Endodermal cell (in vitro differentiated cells): Measurements from ENCODE around the gene AMOTL2. TPM values are rescaled to one million over a fixed set of nuclear protein-coding genes. Genes with fewer than 3 reads are reported as not detected.

Source experiments
- DNase-seq: peaks from one replicate; pipeline ENCODE4 v3.0.0-alpha.2; 2017
- H3K27ac ChIP-seq: 2 replicates; pipeline ENCODE4 v1.5.1; 2013; ENCODE audit warnings: mild to moderate bottlenecking, low read depth, low read length, moderate library complexity
- H3K27me3 ChIP-seq: 2 replicates; pipeline ENCODE4 v1.6.1; 2013; ENCODE audit warnings: mild to moderate bottlenecking, low read length, moderate library complexity; ENCODE audit not compliant: insufficient read depth, control insufficient read depth, poor library complexity, severe bottlenecking
- H3K36me3 ChIP-seq: 2 replicates; pipeline ENCODE4 v1.7.0; 2013; ENCODE audit warnings: mild to moderate bottlenecking, low read length, moderate library complexity; ENCODE audit not compliant: control insufficient read depth, insufficient read depth
- H3K4me1 ChIP-seq: one replicate; pipeline ENCODE4 v1.7.0; 2013; ENCODE audit warnings: low read length; ENCODE audit not compliant: control insufficient read depth, insufficient read depth
- H3K4me3 ChIP-seq: 2 replicates; pipeline ENCODE4 v1.5.1; 2013; ENCODE audit warnings: mild to moderate bottlenecking, low read length, moderate library complexity
- H3K9ac ChIP-seq: 2 replicates; pipeline ENCODE4 v1.6.1; 2013; ENCODE audit warnings: mild to moderate bottlenecking, low read length, moderate library complexity; ENCODE audit not compliant: poor library complexity, severe bottlenecking; ENCODE audit errors: extremely low read depth
- H3K9me3 ChIP-seq: 2 replicates; pipeline ENCODE4 v1.6.1; 2013; ENCODE audit warnings: mild to moderate bottlenecking, low read length, moderate library complexity; ENCODE audit not compliant: control insufficient read depth
- H3K27ac Mint-ChIP-seq: 2 replicates; pipeline ENCODE4 v1.8.0; 2020; ENCODE audit warnings: mixed read lengths
- H3K27me3 Mint-ChIP-seq: 2 replicates; pipeline ENCODE4 v1.8.0; 2021; ENCODE audit warnings: mild to moderate bottlenecking, mixed read lengths; ENCODE audit not compliant: insufficient read depth
- H3K36me3 Mint-ChIP-seq: 2 replicates; pipeline ENCODE4 v1.8.0; 2020; ENCODE audit warnings: low read depth, mixed read lengths
- H3K4me1 Mint-ChIP-seq: 2 replicates; pipeline ENCODE4 v1.8.0; 2020; ENCODE audit warnings: mixed read lengths
- H3K4me3 Mint-ChIP-seq: 2 replicates; pipeline ENCODE4 v1.8.0; 2020; ENCODE audit warnings: mild to moderate bottlenecking, moderate library complexity, mixed read lengths
- H3K9me3 Mint-ChIP-seq: 2 replicates; pipeline ENCODE4 v1.8.0; 2020; ENCODE audit warnings: mild to moderate bottlenecking, mixed read lengths
- CTCF ChIP-seq: fragments of 200-600 bp; sonication (generic); conservative IDR thresholded peaks from 2 replicates; pipeline ENCODE4 v1.5.0; 2021; ENCODE audit warnings: antibody characterized with exemption, mild to moderate bottlenecking
- WGBS, 2 experiments: methylation state at CpG; one replicate each; pipeline versions ENCODE4 v1.1.5 to v1.1.7; 2013; ENCODE audit warnings: missing lambda C conversion rate in 2 of 2, mixed read lengths in 1 of 2; ENCODE audit not compliant: insufficient coverage in 1 of 2, insufficient read length in 1 of 2; 5-methylcytosine and 5-hydroxymethylcytosine counted together
- total RNA-seq, 2 donors: library from RNA; stranded (reverse); fragmentation: NEBNext Ultra II Directional in 1 of 2; extraction: Animal tissue kit (Norgen Biotek cat#: 25700) in 1 of 2; gene quantifications; 2 replicates in 1 of 2; 3 replicates in 1 of 2; pipeline ENCODE4 v1.2.1, GENCODE V29; 2021

AMOTL2 gene
- total RNA-seq, 2 donors from 2014 or later: 109 to 153 TPM

GRCh38 chr3:134357261-134357913 is 16.9 kb downstream of the AMOTL2 start:
- Histone ChIP-seq H3K36me3 (peaks cover 88% of the 10 kb centered on the region), H3K4me3 (no peak overlapping the region), H3K4me1 (peaks cover 20% of the 10 kb centered on the region), H3K9me3 (no peaks in the 10 kb centered on the region), H3K27me3 (no peaks in the 10 kb centered on the region), H3K27ac (peak overlapping the region; percentile 89), H3K9ac (peak overlapping the region; percentile 4)
- WGBS, 2 experiments: 82 to 95% methylated on average over 6 to 10 of the region's 10 CpGs
- Mint-ChIP-seq H3K4me1 (peaks cover 30% of the 10 kb centered on the region), H3K9me3 (no peaks in the 10 kb centered on the region), H3K27me3 (no peaks in the 10 kb centered on the region), H3K27ac (peak overlapping the region; percentile 90), H3K4me3 (no peak overlapping the region), H3K36me3 (peaks cover 65% of the 10 kb centered on the region)
- DNase-seq: peak; percentile 48
- TF ChIP-seq CTCF: no peak

GRCh38 chr3:134356411-134357040 is 17.7 kb downstream of the AMOTL2 start:
- no peak overlapping the region for H3K4me3 Mint-ChIP-seq
- H3K36me3 Mint-ChIP-seq: peaks cover 57% of the 10 kb centered on the region
- WGBS, 2 experiments: 95 to 96% methylated on average over 5 to 9 of the region's 9 CpGs
- peak overlapping the region; percentile 17 for H3K27ac Mint-ChIP-seq
- peak; percentile 50 for DNase-seq
- no peaks in the 10 kb centered on the region for H3K9me3 Mint-ChIP-seq
- H3K27me3 Mint-ChIP-seq: no peaks in the 10 kb centered on the region
- peaks cover 79% of the 10 kb centered on the region for H3K36me3 ChIP-seq
- peaks cover 21% of the 10 kb centered on the region for H3K4me1 ChIP-seq
- TF ChIP-seq CTCF: no peak
- H3K9me3 ChIP-seq: no peaks in the 10 kb centered on the region
- peak overlapping the region; percentile 13 for H3K27ac ChIP-seq
- peaks cover 36% of the 10 kb centered on the region for H3K4me1 Mint-ChIP-seq
- H3K27me3 ChIP-seq: no peaks in the 10 kb centered on the region
- H3K9ac ChIP-seq: no peak overlapping the region
- H3K4me3 ChIP-seq: no peak overlapping the region

GRCh38 chr3:134355416-134355815 is 18.8 kb downstream of the AMOTL2 start:
- peak; percentile 53 for DNase-seq
- Histone ChIP-seq H3K27ac (peak overlapping the region; percentile 18), H3K36me3 (peaks cover 68% of the 10 kb centered on the region), H3K4me1 (peaks cover 23% of the 10 kb centered on the region), H3K9ac (no peak overlapping the region), H3K4me3 (no peak overlapping the region), H3K27me3 (no peaks in the 10 kb centered on the region), H3K9me3 (no peaks in the 10 kb centered on the region)
- no peaks in the 10 kb centered on the region for H3K27me3 Mint-ChIP-seq
- WGBS, 2 experiments: 95 to 100% methylated on average over 1 to 5 of the region's 5 CpGs
- H3K9me3 Mint-ChIP-seq: no peaks in the 10 kb centered on the region
- no peak for TF ChIP-seq CTCF
- H3K4me3 Mint-ChIP-seq: no peak overlapping the region
- H3K27ac Mint-ChIP-seq: peak overlapping the region; percentile 67
- H3K4me1 Mint-ChIP-seq: peaks cover 41% of the 10 kb centered on the region
- H3K36me3 Mint-ChIP-seq: peaks cover 53% of the 10 kb centered on the region
